DOHH2 (cell line): ENCODE data around the gene NEK7.

ENCODE experiments used
- EZH2phosphoT487 ChIP-seq: fragments of 200-600 bp; sonication (generic); IDR thresholded peaks from 2 replicates; pipeline ENCODE4 v1.6.1; 2017; ENCODE audit warnings: borderline replicate concordance, mild to moderate bottlenecking, antibody characterized with exemption, low read length, moderate library complexity, mixed read lengths
- TF ChIP-seq, protein P1 (sequence below): fragments of 200-600 bp; sonication (generic); IDR thresholded peaks from one replicate; pipeline ENCODE4 v1.5.1; 2014; ENCODE audit warnings: antibody characterized with exemption, mild to moderate bottlenecking, low read depth, low read length; ENCODE audit not compliant: poor library complexity, severe bottlenecking

- TF ChIP-seq, protein P1, sequence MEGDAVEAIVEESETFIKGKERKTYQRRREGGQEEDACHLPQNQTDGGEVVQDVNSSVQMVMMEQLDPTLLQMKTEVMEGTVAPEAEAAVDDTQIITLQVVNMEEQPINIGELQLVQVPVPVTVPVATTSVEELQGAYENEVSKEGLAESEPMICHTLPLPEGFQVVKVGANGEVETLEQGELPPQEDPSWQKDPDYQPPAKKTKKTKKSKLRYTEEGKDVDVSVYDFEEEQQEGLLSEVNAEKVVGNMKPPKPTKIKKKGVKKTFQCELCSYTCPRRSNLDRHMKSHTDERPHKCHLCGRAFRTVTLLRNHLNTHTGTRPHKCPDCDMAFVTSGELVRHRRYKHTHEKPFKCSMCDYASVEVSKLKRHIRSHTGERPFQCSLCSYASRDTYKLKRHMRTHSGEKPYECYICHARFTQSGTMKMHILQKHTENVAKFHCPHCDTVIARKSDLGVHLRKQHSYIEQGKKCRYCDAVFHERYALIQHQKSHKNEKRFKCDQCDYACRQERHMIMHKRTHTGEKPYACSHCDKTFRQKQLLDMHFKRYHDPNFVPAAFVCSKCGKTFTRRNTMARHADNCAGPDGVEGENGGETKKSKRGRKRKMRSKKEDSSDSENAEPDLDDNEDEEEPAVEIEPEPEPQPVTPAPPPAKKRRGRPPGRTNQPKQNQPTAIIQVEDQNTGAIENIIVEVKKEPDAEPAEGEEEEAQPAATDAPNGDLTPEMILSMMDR: peak; percentile 87
- no peak for TF ChIP-seq EZH2phosphoT487
Observed at GRCh38 chr1:198156111-198156744, 570 bp upstream of the NEK7 start.
